Spleen (tissue), 7 donors: ENCODE results near the gene CD38.

Experiments
- CTCF ChIP-seq, 11 experiments: fragments of 200-600 bp in 7 of 11; fragments of 450-650 bp in 4 of 11; sonication (generic) in 4 of 11; IDR thresholded peaks in 8 of 11; conservative IDR thresholded peaks in 3 of 11; 1 replicate in 7 of 11; 2 replicates in 4 of 11; pipeline versions ENCODE4 v1.4.0 to v1.8.0; 2016 to 2021; ENCODE audit warnings: antibody characterized with exemption in 11 of 11, inconsistent platforms in 4 of 11, mild to moderate bottlenecking in 1 of 11
- POLR2A ChIP-seq, 3 donors: fragments of 450-650 bp; IDR thresholded peaks; one replicate each; pipeline ENCODE4 v1.5.1; 2017; ENCODE audit warnings: antibody characterized with exemption in 3 of 3, mild to moderate bottlenecking in 1 of 3
- donor health status: DM: no; HTN: no; CAD: no; lungs with moderate emphysema.
- donor health status: DM: no; HTN: no; CAD: no.
- donor health status: DM: no; HTN: no; CAD: no.

- TF ChIP-seq CTCF (IDR thresholded peaks at IDR 0.05 in 8 of 11, conservative IDR thresholded peaks at IDR 0.05 in 3 of 11) (no peak), POLR2A (IDR thresholded peaks at IDR 0.05) (no peak)
Observed at GRCh38 chr4:15774020-15774420, 4.1 kb upstream of the CD38 start.
